ENCODE measurements around the gene PLCB1.

Gene PLCB1

DNA sequence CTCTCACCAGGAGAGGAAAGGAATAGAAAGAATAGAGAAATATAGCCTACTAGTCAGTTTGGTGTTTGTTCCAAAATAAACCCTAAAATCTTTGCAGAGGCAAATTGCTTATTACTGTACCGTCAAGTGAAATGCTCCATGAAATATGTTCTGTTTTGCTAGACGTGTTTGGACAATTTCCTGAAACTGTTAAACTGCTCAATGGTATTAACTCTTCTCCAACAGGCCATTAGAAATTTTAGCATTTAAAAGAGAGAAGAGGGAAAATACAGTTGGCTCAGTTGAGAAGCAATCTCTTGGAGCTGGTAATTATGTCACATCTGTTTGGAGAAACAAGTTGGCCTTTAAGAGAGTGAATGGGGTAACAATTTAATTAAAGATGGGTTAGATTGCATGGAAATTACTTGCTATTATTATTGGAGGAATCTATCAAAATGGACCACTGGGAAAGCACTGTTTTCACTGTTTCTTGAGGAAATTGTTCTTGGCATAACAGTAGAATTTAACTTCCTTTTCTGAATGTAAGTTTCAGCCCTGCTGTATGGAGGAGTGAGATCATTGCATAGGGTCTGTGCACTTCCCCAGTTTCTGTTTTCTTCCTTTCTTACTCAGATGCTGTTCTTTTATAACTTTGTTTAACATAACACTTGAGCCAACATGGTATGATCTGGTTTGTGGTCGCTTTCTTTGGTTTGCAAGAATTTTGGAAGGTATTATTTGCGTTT lies 373.6 kb downstream of the PLCB1 start:
- Histone ChIP-seq H3K27me3 (ENCODE audit: control insufficient read depth, low read length) (no peaks in the 10 kb centered on the region), H3K79me2 (ENCODE audit: control insufficient read depth, low read length) (no peaks in the 10 kb centered on the region), H3F3A (ENCODE audit: control insufficient read depth, insufficient read depth) (no peaks in the 10 kb centered on the region), H3K9me3 (ENCODE audit: control insufficient read depth, insufficient read depth, low read length) (no peaks in the 10 kb centered on the region), H4K20me1 (ENCODE audit: control insufficient read depth, insufficient read depth, low read depth, low read length) (no peaks in the 10 kb centered on the region), H3K4me1 (ENCODE audit: control insufficient read depth, low read length) (no peaks in the 10 kb centered on the region), H3K9me2 (replicated peaks; ENCODE audit: control insufficient read depth, low read length) (no peaks in the 10 kb centered on the region), H3K4me3 (ENCODE audit: low read length) (no peak overlapping the region), H3K27ac (ENCODE audit: low read depth, low read length) (no peak overlapping the region), H3K36me3 (ENCODE audit: control insufficient read depth, low read length) (no peaks in the 10 kb centered on the region), H3K4me2 (ENCODE audit: low read length) (no peak overlapping the region)
- TF ChIP-seq EZH2phosphoT487 (IDR thresholded peaks at IDR 0.05; ENCODE audit: borderline replicate concordance, low read length) (no peak), CTCF (IDR thresholded peaks at IDR 0.05; ENCODE audit: low read depth, low read length, poor library complexity, severe bottlenecking) (no peak)

DNA sequence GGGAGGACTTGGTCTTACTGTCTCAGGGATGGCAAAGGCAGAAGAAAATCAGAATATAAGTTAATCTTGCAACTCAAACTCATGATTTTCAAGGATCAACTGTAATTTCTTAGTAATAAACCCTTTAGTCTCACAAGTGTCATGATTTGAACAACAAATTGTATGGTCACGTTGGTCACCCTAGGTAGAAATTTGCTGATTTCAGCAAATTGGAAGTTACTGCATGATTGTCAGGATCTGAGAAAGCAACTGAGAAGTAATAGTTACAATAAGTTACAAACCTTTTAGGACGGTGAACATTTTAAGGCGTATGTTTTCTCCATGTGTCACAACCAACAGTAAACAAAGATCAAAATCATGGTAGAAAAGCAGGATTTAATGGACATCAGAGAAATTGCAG lies 375.2 kb downstream of the PLCB1 start:
- Histone ChIP-seq H3K4me2 (ENCODE audit: low read length) (no peak overlapping the region), H3K27me3 (ENCODE audit: control insufficient read depth, low read length) (no peaks in the 10 kb centered on the region), H3K79me2 (ENCODE audit: control insufficient read depth, low read length) (no peaks in the 10 kb centered on the region), H3K27ac (ENCODE audit: low read depth, low read length) (no peak overlapping the region), H3K4me3 (ENCODE audit: low read length) (no peak overlapping the region), H3K9me3 (ENCODE audit: control insufficient read depth, insufficient read depth, low read length) (no peaks in the 10 kb centered on the region), H3K4me1 (ENCODE audit: control insufficient read depth, low read length) (no peaks in the 10 kb centered on the region), H4K20me1 (ENCODE audit: control insufficient read depth, insufficient read depth, low read depth, low read length) (no peaks in the 10 kb centered on the region), H3K36me3 (ENCODE audit: control insufficient read depth, low read length) (no peaks in the 10 kb centered on the region), H3F3A (ENCODE audit: control insufficient read depth, insufficient read depth) (no peaks in the 10 kb centered on the region), H3K9me2 (replicated peaks; ENCODE audit: control insufficient read depth, low read length) (no peaks in the 10 kb centered on the region)
- TF ChIP-seq CTCF (IDR thresholded peaks at IDR 0.05; ENCODE audit: low read depth, low read length, poor library complexity, severe bottlenecking) (no peak), EZH2phosphoT487 (IDR thresholded peaks at IDR 0.05; ENCODE audit: borderline replicate concordance, low read length) (no peak)

DNA sequence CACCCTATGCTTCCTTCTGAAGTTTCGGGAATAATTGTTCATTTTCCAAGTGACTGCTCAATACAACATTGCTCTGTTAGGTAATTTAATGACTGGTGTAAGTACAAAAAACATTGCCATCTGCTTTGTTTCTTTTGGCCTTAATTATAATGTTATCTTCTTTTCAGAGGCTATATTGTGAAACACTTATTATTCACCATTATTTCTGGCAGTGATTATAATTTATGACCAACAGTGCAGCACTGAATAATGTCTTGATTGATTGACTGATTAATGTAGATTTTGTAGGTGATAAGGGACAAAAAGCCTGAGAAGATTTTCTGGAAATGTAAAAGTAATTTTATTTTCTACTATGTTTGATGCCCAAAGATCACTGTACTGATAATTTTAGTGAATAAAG lies 377.7 kb downstream of the PLCB1 start:
- TF ChIP-seq CTCF (IDR thresholded peaks at IDR 0.05; ENCODE audit: low read depth, low read length, poor library complexity, severe bottlenecking) = no peak
- TF ChIP-seq EZH2phosphoT487 (IDR thresholded peaks at IDR 0.05; ENCODE audit: borderline replicate concordance, low read length) = no peak
- H3K79me2 ChIP-seq (ENCODE audit: control insufficient read depth, low read length) = no peaks in the 10 kb centered on the region
- no peaks in the 10 kb centered on the region for H4K20me1 ChIP-seq (ENCODE audit: control insufficient read depth, insufficient read depth, low read depth, low read length)
- H3K27me3 ChIP-seq (ENCODE audit: control insufficient read depth, low read length) = no peaks in the 10 kb centered on the region
- H3K4me1 ChIP-seq (ENCODE audit: control insufficient read depth, low read length) = no peaks in the 10 kb centered on the region
- H3K9me2 ChIP-seq (replicated peaks; ENCODE audit: control insufficient read depth, low read length) = no peaks in the 10 kb centered on the region
- H3K9me3 ChIP-seq (ENCODE audit: control insufficient read depth, insufficient read depth, low read length) = no peaks in the 10 kb centered on the region
- H3K4me3 ChIP-seq (ENCODE audit: low read length) = no peak overlapping the region
- H3K27ac ChIP-seq (ENCODE audit: low read depth, low read length) = no peak overlapping the region
- no peaks in the 10 kb centered on the region for H3F3A ChIP-seq (ENCODE audit: control insufficient read depth, insufficient read depth)
- no peaks in the 10 kb centered on the region for H3K36me3 ChIP-seq (ENCODE audit: control insufficient read depth, low read length)
- no peak overlapping the region for H3K4me2 ChIP-seq (ENCODE audit: low read length)
